HG02943 (cell line): ENCODE results near the gene SYTL2.
"Not testable (repeated sequence)": the region's sequence is repeated elsewhere in the genome, so short reads cannot be mapped to it uniquely, and the experiment has no call there.

ENCODE experiments used
- ATAC-seq: cut with Tn5 transposase; IDR thresholded peaks from one replicate; pipeline ENCODE4 v1.9.1; 2021; ENCODE audit warnings: mild to moderate bottlenecking, low read depth, moderate library complexity; ENCODE audit not compliant: unreplicated experiment

Gene SYTL2

GRCh38 chr11:85699957-85700741 is 110.8 kb downstream of the SYTL2 start:
- ATAC-seq = peak; percentile 84

GRCh38 chr11:85698195-85698594 is 112.7 kb downstream of the SYTL2 start:
- no peak for ATAC-seq

GRCh38 chr11:85697747-85698146 is 113.2 kb downstream of the SYTL2 start:
- no peak for ATAC-seq

GRCh38 chr11:85695546-85695945 is 115.4 kb downstream of the SYTL2 start:
- no peak for ATAC-seq

GRCh38 chr11:85694385-85694980 is 116.5 kb downstream of the SYTL2 start:
- ATAC-seq = no peak

- no peak for ATAC-seq
Measured at GRCh38 chr11:85685820-85686459, 125.0 kb downstream of the SYTL2 start, which contains the start of gene CCDC89. Gene CCDC89, minus strand, starts transcription at chr11:85686195. Its CDS starts 65 bp downstream, at chr11:85686130.

- ATAC-seq = no peak
Measured at GRCh38 chr11:85685125-85685819, 125.7 kb downstream of the SYTL2 start.

GRCh38 chr11:85682330-85683305 is 128.3 kb downstream of the SYTL2 start:
- ATAC-seq = peak; percentile 81

GRCh38 chr11:85680897-85681296 is 130.0 kb downstream of the SYTL2 start:
- no peak for ATAC-seq

- no peak for ATAC-seq
Measured at GRCh38 chr11:85679576-85679975, 131.4 kb downstream of the SYTL2 start.

- ATAC-seq = no peak
Measured at GRCh38 chr11:85673393-85673792, 137.5 kb downstream of the SYTL2 start.

- ATAC-seq = no peak
Measured at GRCh38 chr11:85672105-85672902, 138.6 kb downstream of the SYTL2 start.

GRCh38 chr11:85670949-85671663 is 139.8 kb downstream of the SYTL2 start:
- ATAC-seq = not testable (repeated sequence)

- ATAC-seq = no peak
Measured at GRCh38 chr11:85668157-85668556, 142.8 kb downstream of the SYTL2 start.

GRCh38 chr11:85666687-85667086 is 144.3 kb downstream of the SYTL2 start:
- ATAC-seq = no peak

- ATAC-seq = no peak
Measured at GRCh38 chr11:85665733-85666132, 145.2 kb downstream of the SYTL2 start.

GRCh38 chr11:85664615-85665481 is 146.1 kb downstream of the SYTL2 start, which contains the start of gene CREBZF:
Gene CREBZF, minus strand, starts transcription at chr11:85665129. Its CDS starts 254 bp downstream, at chr11:85664875.
- ATAC-seq = peak; percentile 90
